KMS-11 (cell line): Measurements from ENCODE around the gene PMEPA1.

Source experiments
- H2AFZ ChIP-seq: fragments of 200-600 bp; sonication (generic); 2 replicates; pipeline ENCODE4 v1.6.1; 2016; ENCODE audit warnings: antibody characterized with exemption, mixed run types, low read depth
- H3K27ac ChIP-seq: fragments of 200-600 bp; sonication (generic); 2 replicates; pipeline ENCODE4 v1.6.1; 2016; ENCODE audit warnings: mild to moderate bottlenecking, mixed run types
- H3K27me3 ChIP-seq: fragments of 200-600 bp; sonication (generic); 2 replicates; pipeline ENCODE4 v1.6.1; 2017; ENCODE audit warnings: mild to moderate bottlenecking, low read depth, mixed run types, moderate library complexity; ENCODE audit not compliant: insufficient read depth
- H3K36me3 ChIP-seq: fragments of 200-600 bp; sonication (generic); 2 replicates; pipeline ENCODE4 v1.6.1; 2017; ENCODE audit warnings: mild to moderate bottlenecking, mixed run types; ENCODE audit not compliant: insufficient read depth
- H3K4me1 ChIP-seq: fragments of 200-600 bp; sonication (generic); 2 replicates; pipeline ENCODE4 v1.6.1; 2016; ENCODE audit warnings: mild to moderate bottlenecking, low read depth, mixed run types; ENCODE audit not compliant: poor library complexity, severe bottlenecking
- H3K4me2 ChIP-seq: fragments of 200-600 bp; sonication (generic); 2 replicates; pipeline ENCODE4 v1.7.0; 2016; ENCODE audit warnings: mild to moderate bottlenecking, mixed run types
- H3K4me3 ChIP-seq: fragments of 200-600 bp; sonication (generic); IDR thresholded peaks from 2 replicates; pipeline ENCODE4 v1.6.1; 2017; ENCODE audit warnings: low read depth, low read length, mixed read lengths; ENCODE audit not compliant: insufficient read depth
- H3K79me2 ChIP-seq: fragments of 200-600 bp; sonication (generic); 2 replicates; pipeline ENCODE4 v1.6.1; 2016; ENCODE audit warnings: low read depth, mixed run types; ENCODE audit not compliant: insufficient read depth
- H3K9ac ChIP-seq: fragments of 200-600 bp; sonication (generic); 2 replicates; pipeline ENCODE4 v1.6.1; 2016; ENCODE audit warnings: mild to moderate bottlenecking, mixed run types
- H4K20me1 ChIP-seq: fragments of 200-600 bp; sonication (generic); 2 replicates; pipeline ENCODE4 v1.6.1; 2016; ENCODE audit warnings: mild to moderate bottlenecking, mixed run types; ENCODE audit not compliant: insufficient read depth
- TF ChIP-seq, protein P1 (sequence below): fragments of 200-600 bp; sonication (generic); conservative IDR thresholded peaks from 2 replicates; pipeline ENCODE4 v1.6.1; 2017; ENCODE audit warnings: low read depth, mild to moderate bottlenecking, antibody characterized with exemption, low read length, moderate library complexity, mixed read lengths

PMEPA1 gene

DNA sequence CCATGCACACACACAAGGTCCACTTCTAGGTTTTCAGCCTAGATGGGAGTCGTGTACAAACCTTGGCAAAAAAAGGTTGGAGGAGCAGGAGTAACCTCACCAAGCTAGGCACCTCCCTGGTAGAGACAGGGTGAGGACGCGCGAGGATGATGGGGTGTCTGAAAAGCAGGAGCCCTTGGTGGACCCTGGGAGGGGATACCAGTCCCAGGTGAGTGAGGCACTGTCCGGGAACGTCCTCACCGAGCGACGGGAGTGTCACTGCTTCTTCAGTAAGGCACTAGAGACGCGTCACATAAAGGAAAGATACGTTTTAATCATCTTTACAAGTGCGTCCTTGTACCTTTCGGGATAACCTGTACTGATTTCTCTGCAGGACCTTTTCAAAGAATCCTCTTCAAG is 60.2 kb downstream of the PMEPA1 start:
- no peaks in the 10 kb centered on the region for H3K27me3 ChIP-seq
- H3K4me1 ChIP-seq, result no peaks in the 10 kb centered on the region
- no peak overlapping the region for H2AFZ ChIP-seq
- H3K79me2 ChIP-seq, result no peaks in the 10 kb centered on the region
- no peak overlapping the region for H3K4me3 ChIP-seq
- H4K20me1 ChIP-seq, result no peaks in the 10 kb centered on the region
- no peak overlapping the region for H3K9ac ChIP-seq
- TF ChIP-seq, protein P1, sequence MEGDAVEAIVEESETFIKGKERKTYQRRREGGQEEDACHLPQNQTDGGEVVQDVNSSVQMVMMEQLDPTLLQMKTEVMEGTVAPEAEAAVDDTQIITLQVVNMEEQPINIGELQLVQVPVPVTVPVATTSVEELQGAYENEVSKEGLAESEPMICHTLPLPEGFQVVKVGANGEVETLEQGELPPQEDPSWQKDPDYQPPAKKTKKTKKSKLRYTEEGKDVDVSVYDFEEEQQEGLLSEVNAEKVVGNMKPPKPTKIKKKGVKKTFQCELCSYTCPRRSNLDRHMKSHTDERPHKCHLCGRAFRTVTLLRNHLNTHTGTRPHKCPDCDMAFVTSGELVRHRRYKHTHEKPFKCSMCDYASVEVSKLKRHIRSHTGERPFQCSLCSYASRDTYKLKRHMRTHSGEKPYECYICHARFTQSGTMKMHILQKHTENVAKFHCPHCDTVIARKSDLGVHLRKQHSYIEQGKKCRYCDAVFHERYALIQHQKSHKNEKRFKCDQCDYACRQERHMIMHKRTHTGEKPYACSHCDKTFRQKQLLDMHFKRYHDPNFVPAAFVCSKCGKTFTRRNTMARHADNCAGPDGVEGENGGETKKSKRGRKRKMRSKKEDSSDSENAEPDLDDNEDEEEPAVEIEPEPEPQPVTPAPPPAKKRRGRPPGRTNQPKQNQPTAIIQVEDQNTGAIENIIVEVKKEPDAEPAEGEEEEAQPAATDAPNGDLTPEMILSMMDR, result no peak
- no peak overlapping the region for H3K4me2 ChIP-seq
- no peak overlapping the region for H3K27ac ChIP-seq
- H3K36me3 ChIP-seq, result no peaks in the 10 kb centered on the region

DNA sequence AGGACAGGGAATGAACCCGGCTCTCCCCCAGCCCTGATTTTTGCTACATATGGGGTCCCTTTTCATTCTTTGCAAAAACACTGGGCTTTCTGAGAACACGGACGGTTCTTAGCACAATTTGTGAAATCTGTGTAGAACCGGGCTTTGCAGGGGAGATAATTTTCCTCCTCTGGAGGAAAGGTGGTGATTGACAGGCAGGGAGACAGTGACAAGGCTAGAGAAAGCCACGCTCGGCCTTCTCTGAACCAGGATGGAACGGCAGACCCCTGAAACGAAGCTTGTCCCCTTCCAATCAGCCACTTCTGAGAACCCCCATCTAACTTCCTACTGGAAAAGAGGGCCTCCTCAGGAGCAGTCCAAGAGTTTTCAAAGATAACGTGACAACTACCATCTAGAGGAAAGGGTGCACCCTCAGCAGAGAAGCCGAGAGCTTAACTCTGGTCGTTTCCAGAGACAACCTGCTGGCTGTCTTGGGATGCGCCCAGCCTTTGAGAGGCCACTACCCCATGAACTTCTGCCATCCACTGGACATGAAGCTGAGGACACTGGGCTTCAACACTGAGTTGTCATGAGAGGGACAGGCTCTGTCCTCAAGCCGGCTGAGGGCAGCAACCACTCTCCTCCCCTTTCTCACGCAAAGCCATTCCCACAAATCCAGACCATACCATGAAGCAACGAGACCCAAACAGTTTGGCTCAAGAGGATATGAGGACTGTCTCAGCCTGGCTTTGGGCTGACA is 60.8 kb downstream of the PMEPA1 start:
- H4K20me1 ChIP-seq, result no peaks in the 10 kb centered on the region
- H2AFZ ChIP-seq, result no peak overlapping the region
- TF ChIP-seq, protein P1, result no peak
- H3K4me2 ChIP-seq, result no peak overlapping the region
- no peaks in the 10 kb centered on the region for H3K36me3 ChIP-seq
- no peaks in the 10 kb centered on the region for H3K79me2 ChIP-seq
- no peak overlapping the region for H3K9ac ChIP-seq
- H3K27me3 ChIP-seq, result no peaks in the 10 kb centered on the region
- no peaks in the 10 kb centered on the region for H3K4me1 ChIP-seq
- no peak overlapping the region for H3K27ac ChIP-seq
- no peak overlapping the region for H3K4me3 ChIP-seq

DNA sequence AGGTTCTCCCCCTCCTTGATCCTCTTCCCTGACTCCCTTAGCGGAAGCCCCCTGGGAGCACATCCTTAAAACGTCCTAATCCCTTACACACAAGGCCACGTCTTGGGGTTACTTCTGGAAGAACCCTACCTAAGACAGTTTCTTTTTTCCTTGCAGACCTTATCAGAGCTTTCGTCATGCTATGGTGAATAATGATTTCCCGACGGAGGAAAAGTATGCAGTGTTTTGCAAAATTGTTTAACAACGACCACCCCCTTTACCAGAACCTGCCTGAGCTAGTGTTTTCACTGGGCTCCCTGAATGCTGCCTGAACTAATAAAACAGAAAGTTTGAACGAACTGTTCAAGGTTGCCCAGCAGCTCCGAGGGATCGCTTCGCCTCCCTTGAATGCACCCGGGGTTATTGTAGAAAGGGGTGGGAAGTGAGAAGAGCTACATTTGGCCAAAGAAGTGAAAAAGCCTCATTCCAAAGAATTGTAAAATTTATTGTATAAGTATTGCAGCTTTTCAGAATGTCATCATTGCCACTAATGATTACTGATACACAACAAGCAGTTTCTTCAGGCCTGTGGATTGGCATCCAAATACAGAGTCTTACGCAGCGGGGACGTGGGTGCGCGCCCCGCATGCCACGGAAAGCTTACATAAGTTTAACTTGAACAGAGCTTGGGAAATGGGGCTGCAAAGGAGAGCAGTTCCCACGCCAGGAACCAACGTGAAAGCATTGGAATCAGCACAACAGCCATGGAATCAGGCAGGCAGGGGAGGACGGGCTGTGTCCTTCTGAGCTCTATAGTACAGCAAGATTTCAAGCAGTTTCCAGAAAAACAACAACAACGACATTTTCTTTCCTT is 61.7 kb downstream of the PMEPA1 start:
- no peaks in the 10 kb centered on the region for H3K79me2 ChIP-seq
- no peak overlapping the region for H2AFZ ChIP-seq
- no peaks in the 10 kb centered on the region for H3K36me3 ChIP-seq
- H3K27ac ChIP-seq, result no peak overlapping the region
- H3K4me3 ChIP-seq, result no peak overlapping the region
- TF ChIP-seq, protein P1, result no peak
- no peak overlapping the region for H3K4me2 ChIP-seq
- no peaks in the 10 kb centered on the region for H4K20me1 ChIP-seq
- no peaks in the 10 kb centered on the region for H3K27me3 ChIP-seq
- H3K4me1 ChIP-seq, result no peaks in the 10 kb centered on the region
- no peak overlapping the region for H3K9ac ChIP-seq

DNA sequence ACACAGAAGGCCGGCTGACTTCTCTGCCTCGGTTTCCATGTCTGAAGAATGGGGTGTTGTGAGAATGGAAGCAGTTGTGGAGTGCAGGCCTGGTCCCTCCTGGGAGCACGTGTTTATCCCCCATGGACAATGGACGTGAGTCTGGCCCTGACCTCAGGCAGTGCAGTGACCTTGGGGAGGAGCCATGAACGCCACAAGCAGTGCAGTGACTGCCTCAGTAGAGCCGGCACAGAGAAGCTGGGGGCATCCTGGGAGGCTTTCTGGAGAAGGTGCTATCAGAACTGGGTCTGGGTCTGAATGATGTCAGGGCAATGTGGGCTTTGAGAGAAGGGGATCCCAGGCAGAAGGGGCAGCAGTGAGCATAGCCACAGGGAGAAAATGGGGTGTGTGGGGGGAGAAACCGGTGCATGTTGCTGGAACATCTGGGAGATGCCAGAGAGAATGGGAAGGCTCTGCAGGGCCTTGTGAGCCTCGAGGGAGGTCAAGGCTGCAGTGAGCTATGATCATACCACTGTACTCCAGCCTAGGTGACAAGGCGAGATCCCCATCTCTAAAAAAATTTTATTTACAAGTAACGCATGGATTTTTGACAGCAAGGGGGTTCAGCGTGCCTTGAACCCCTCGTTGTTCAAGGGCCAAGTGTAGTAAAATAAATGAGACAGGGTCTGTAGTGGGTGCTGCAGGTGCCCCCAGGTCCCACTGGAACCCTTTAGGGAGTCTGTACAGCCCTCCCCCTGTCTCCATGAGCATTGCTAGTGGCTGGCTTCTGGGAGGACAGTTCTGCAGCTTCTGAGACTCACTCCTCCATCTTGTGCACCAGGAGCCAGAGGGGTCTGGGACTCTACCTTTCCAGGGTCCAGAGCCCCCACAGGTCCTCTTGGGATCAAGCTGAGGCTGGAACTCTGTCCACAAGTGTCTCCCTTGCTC is 62.5 kb downstream of the PMEPA1 start:
- Histone ChIP-seq H3K4me3 (no peak overlapping the region), H3K4me1 (no peaks in the 10 kb centered on the region), H4K20me1 (no peaks in the 10 kb centered on the region), H3K27me3 (no peaks in the 10 kb centered on the region), H3K9ac (no peak overlapping the region), H3K4me2 (no peak overlapping the region), H3K36me3 (no peaks in the 10 kb centered on the region), H2AFZ (no peak overlapping the region), H3K27ac (no peak overlapping the region), H3K79me2 (no peaks in the 10 kb centered on the region)
- TF ChIP-seq, protein P1, result no peak
